ENCODE data around the gene DLG1. TPM values are rescaled to one million over a fixed set of nuclear protein-coding genes. Genes with fewer than 3 reads are reported as not detected.
"Not testable (repeated sequence)": the region's sequence is repeated elsewhere in the genome, so short reads cannot be mapped to it uniquely, and the experiment has no call there.

DLG1 gene
- total RNA-seq, 2 experiments from 2014 or later = 72.2 to 81.6 TPM

- no peak overlapping the region for H3K4me3 Mint-ChIP-seq
- no peak overlapping the region for H3K27ac Mint-ChIP-seq
- no peak for DNase-seq
- peaks cover 20% of the 10 kb centered on the region for H3K36me3 Mint-ChIP-seq (ENCODE audit: low read depth)
- no peaks in the 10 kb centered on the region for H3K9me3 Mint-ChIP-seq
- ChIA-PET CTCF (no interaction called here), POLR2A (no interaction called here)
- no peaks in the 10 kb centered on the region for H3K27me3 Mint-ChIP-seq
- no peaks in the 10 kb centered on the region for H3K4me1 Mint-ChIP-seq
Observed at GRCh38 chr3:197105786-197106185, 192.6 kb downstream of the DLG1 start.

GRCh38 chr3:197104738-197105137, 193.7 kb downstream of the DLG1 start:
- Mint-ChIP-seq H3K4me3 (no peak overlapping the region), H3K4me1 (no peaks in the 10 kb centered on the region), H3K27me3 (no peaks in the 10 kb centered on the region), H3K36me3 (ENCODE audit: low read depth) (peaks cover 12% of the 10 kb centered on the region), H3K9me3 (no peaks in the 10 kb centered on the region), H3K27ac (no peak overlapping the region)
- ChIA-PET POLR2A (interaction anchor here (0.7 kb wide), 1 partner anchor 8 kb away, joined by 3 read pairs; no protein-coding TSS in a partner anchor), CTCF (no interaction called here)
- no peak for DNase-seq

GRCh38 chr3:197103766-197104165, 194.6 kb downstream of the DLG1 start:
- CTCF ChIA-PET = no interaction called here
- Mint-ChIP-seq H3K4me1 (no peaks in the 10 kb centered on the region), H3K36me3 (ENCODE audit: low read depth) (peaks cover 8% of the 10 kb centered on the region), H3K9me3 (no peaks in the 10 kb centered on the region), H3K4me3 (no peak overlapping the region), H3K27me3 (no peaks in the 10 kb centered on the region), H3K27ac (no peak overlapping the region)
- DNase-seq = no peak
- POLR2A ChIA-PET = no interaction called here

GRCh38 chr3:197093871-197094270, 204.5 kb downstream of the DLG1 start:
- ChIA-PET POLR2A (no interaction called here), CTCF (interaction anchor here (1.2 to 1.3 kb wide), 2 partner anchors 22 to 186 kb away, joined by 3 read pairs; no protein-coding TSS in a partner anchor)
- H3K9me3 Mint-ChIP-seq = no peaks in the 10 kb centered on the region
- H3K4me1 Mint-ChIP-seq = no peaks in the 10 kb centered on the region
- no peaks in the 10 kb centered on the region for H3K27me3 Mint-ChIP-seq
- H3K36me3 Mint-ChIP-seq (ENCODE audit: low read depth) = peaks cover 12% of the 10 kb centered on the region
- no peak for DNase-seq
- no peak overlapping the region for H3K27ac Mint-ChIP-seq
- H3K4me3 Mint-ChIP-seq = no peak overlapping the region

- H3K4me1 Mint-ChIP-seq = peaks cover 9% of the 10 kb centered on the region
- no peaks in the 10 kb centered on the region for H3K27me3 Mint-ChIP-seq
- H3K4me3 Mint-ChIP-seq = no peak overlapping the region
- CTCF ChIA-PET = no interaction called here
- H3K9me3 Mint-ChIP-seq = no peaks in the 10 kb centered on the region
- H3K36me3 Mint-ChIP-seq (ENCODE audit: low read depth) = peaks cover 14% of the 10 kb centered on the region
- POLR2A ChIA-PET = no interaction called here
- no peak overlapping the region for H3K27ac Mint-ChIP-seq
- DNase-seq = no peak
Observed at GRCh38 chr3:197088370-197088769, 210.0 kb downstream of the DLG1 start.

- no peak for DNase-seq
- no peak overlapping the region for H3K27ac Mint-ChIP-seq
- H3K27me3 Mint-ChIP-seq = no peaks in the 10 kb centered on the region
- H3K36me3 Mint-ChIP-seq (ENCODE audit: low read depth) = peaks cover 16% of the 10 kb centered on the region
- H3K4me1 Mint-ChIP-seq = peaks cover 9% of the 10 kb centered on the region
- ChIA-PET POLR2A (no interaction called here), CTCF (no interaction called here)
- no peak overlapping the region for H3K4me3 Mint-ChIP-seq
- no peaks in the 10 kb centered on the region for H3K9me3 Mint-ChIP-seq
Observed at GRCh38 chr3:197085137-197085536, 213.3 kb downstream of the DLG1 start.

GRCh38 chr3:197083486-197083885, 214.9 kb downstream of the DLG1 start:
- Mint-ChIP-seq H3K36me3 (ENCODE audit: low read depth) (peaks cover 13% of the 10 kb centered on the region), H3K4me1 (peaks cover 7% of the 10 kb centered on the region), H3K4me3 (no peak overlapping the region), H3K27me3 (no peaks in the 10 kb centered on the region), H3K9me3 (no peaks in the 10 kb centered on the region), H3K27ac (no peak overlapping the region)
- ChIA-PET CTCF (interaction anchor here (0.6 kb wide), 2 partner anchors 32 to 115 kb away, joined by 3 read pairs; no protein-coding TSS in a partner anchor), POLR2A (interaction anchor here (0.7 kb wide), 1 partner anchor 300 kb away, joined by 3 read pairs; no protein-coding TSS in a partner anchor)
- no peak for DNase-seq

GRCh38 chr3:197082871-197083270, 215.5 kb downstream of the DLG1 start:
- Mint-ChIP-seq H3K27ac (no peak overlapping the region), H3K36me3 (ENCODE audit: low read depth) (peaks cover 11% of the 10 kb centered on the region)
- POLR2A ChIA-PET = interaction anchor here (0.7 kb wide), 1 partner anchor 300 kb away, joined by 3 read pairs; no protein-coding TSS in a partner anchor

GRCh38 chr3:197080344-197080743, 218.1 kb downstream of the DLG1 start:
- H3K27ac Mint-ChIP-seq = no peak overlapping the region
- no peaks in the 10 kb centered on the region for H3K27me3 Mint-ChIP-seq
- H3K4me1 Mint-ChIP-seq = peaks cover 3% of the 10 kb centered on the region
- CTCF ChIA-PET = interaction anchor here (0.7 kb wide), 1 partner anchor 12 kb away, joined by 3 read pairs; no protein-coding TSS in a partner anchor
- no peak for DNase-seq
- POLR2A ChIA-PET = no interaction called here
- no peak overlapping the region for H3K4me3 Mint-ChIP-seq
- H3K36me3 Mint-ChIP-seq (ENCODE audit: low read depth) = peaks cover 11% of the 10 kb centered on the region
- no peaks in the 10 kb centered on the region for H3K9me3 Mint-ChIP-seq

More at GRCh38 chr3:197082871-197083270, 215.5 kb downstream of the DLG1 start:
- no peak overlapping the region for H3K4me3 Mint-ChIP-seq
- DNase-seq = no peak
- no peaks in the 10 kb centered on the region for H3K27me3 Mint-ChIP-seq
- CTCF ChIA-PET = interaction anchor here (0.5 to 0.6 kb wide), 3 partner anchors 33 to 692 kb away, joined by 3 to 4 read pairs (median 3); no protein-coding TSS in a partner anchor
- H3K9me3 Mint-ChIP-seq = no peaks in the 10 kb centered on the region
- H3K4me1 Mint-ChIP-seq = peaks cover 3% of the 10 kb centered on the region

GRCh38 chr3:197076415-197076814, 222.0 kb downstream of the DLG1 start:
- H3K27ac Mint-ChIP-seq = no peak overlapping the region
- DNase-seq = no peak
- no peaks in the 10 kb centered on the region for H3K9me3 Mint-ChIP-seq
- H3K36me3 Mint-ChIP-seq (ENCODE audit: low read depth) = peaks cover 10% of the 10 kb centered on the region
- H3K4me1 Mint-ChIP-seq = no peaks in the 10 kb centered on the region
- POLR2A ChIA-PET = no interaction called here
- no peaks in the 10 kb centered on the region for H3K27me3 Mint-ChIP-seq
- CTCF ChIA-PET = no interaction called here
- no peak overlapping the region for H3K4me3 Mint-ChIP-seq

GRCh38 chr3:197068077-197068476, 230.3 kb downstream of the DLG1 start:
- CTCF ChIA-PET = no interaction called here
- Mint-ChIP-seq H3K4me3 (no peak overlapping the region), H3K36me3 (ENCODE audit: low read depth) (peaks cover 14% of the 10 kb centered on the region), H3K4me1 (no peaks in the 10 kb centered on the region), H3K27ac (no peak overlapping the region), H3K27me3 (no peaks in the 10 kb centered on the region), H3K9me3 (no peaks in the 10 kb centered on the region)
- POLR2A ChIA-PET = no interaction called here
- no peak for DNase-seq

- peaks cover 26% of the 10 kb centered on the region for H3K36me3 Mint-ChIP-seq (ENCODE audit: low read depth)
- no peak for DNase-seq
- H3K27me3 Mint-ChIP-seq = no peaks in the 10 kb centered on the region
- no peak overlapping the region for H3K4me3 Mint-ChIP-seq
- no peaks in the 10 kb centered on the region for H3K9me3 Mint-ChIP-seq
- no peaks in the 10 kb centered on the region for H3K4me1 Mint-ChIP-seq
- ChIA-PET POLR2A (no interaction called here), CTCF (no interaction called here)
- H3K27ac Mint-ChIP-seq = no peak overlapping the region
Observed at GRCh38 chr3:197064771-197065170, 233.6 kb downstream of the DLG1 start.

GRCh38 chr3:197062446-197062845, 236.0 kb downstream of the DLG1 start:
- POLR2A ChIA-PET = no interaction called here
- no peak overlapping the region for H3K4me3 Mint-ChIP-seq
- CTCF ChIA-PET = no interaction called here
- H3K4me1 Mint-ChIP-seq = no peaks in the 10 kb centered on the region
- no peak overlapping the region for H3K27ac Mint-ChIP-seq
- DNase-seq = no peak
- H3K9me3 Mint-ChIP-seq = no peaks in the 10 kb centered on the region
- peaks cover 39% of the 10 kb centered on the region for H3K36me3 Mint-ChIP-seq (ENCODE audit: low read depth)
- no peaks in the 10 kb centered on the region for H3K27me3 Mint-ChIP-seq

- DNase-seq, CTCF ChIA-PET, H3K4me1 Mint-ChIP-seq, POLR2A ChIA-PET, H3K27me3 Mint-ChIP-seq, H3K9me3 Mint-ChIP-seq, H3K4me3 Mint-ChIP-seq, H3K27ac Mint-ChIP-seq: not testable (repeated sequence)
- H3K36me3 Mint-ChIP-seq (ENCODE audit: low read depth) = peaks cover 23% of the 10 kb centered on the region
Observed at GRCh38 chr3:197051637-197052036, 246.8 kb downstream of the DLG1 start.

Measured in activated CD4-positive, alpha-beta T cell treated with anti-CD3 and anti-CD28 coated beads, Interleukin-2, amount 10 ng/mL, durations not matched to agents 7 days and 5 days (primary cell).